ENCODE measurements around the gene EXOC4.

- TF ChIP-seq GATA3 (IDR thresholded peaks at IDR 0.05; ENCODE audit: low read depth, low read length), result no peak
- TF ChIP-seq GATA2 (IDR thresholded peaks at IDR 0.05; ENCODE audit: low read depth, low read length), result no peak
Observed at GRCh38 chr7:133431134-133431724, 178.4 kb downstream of the EXOC4 start.

Measured in SH-SY5Y (cell line).